Measurements from ENCODE around the gene PUS3.
A peak's percentile ranks its signal among the peaks of the same experiment; 100 is the strongest.
"Not testable (repeated sequence)": the region's sequence is repeated elsewhere in the genome, so short reads cannot be mapped to it uniquely, and the experiment has no call there.

The PUS3 gene

DNA sequence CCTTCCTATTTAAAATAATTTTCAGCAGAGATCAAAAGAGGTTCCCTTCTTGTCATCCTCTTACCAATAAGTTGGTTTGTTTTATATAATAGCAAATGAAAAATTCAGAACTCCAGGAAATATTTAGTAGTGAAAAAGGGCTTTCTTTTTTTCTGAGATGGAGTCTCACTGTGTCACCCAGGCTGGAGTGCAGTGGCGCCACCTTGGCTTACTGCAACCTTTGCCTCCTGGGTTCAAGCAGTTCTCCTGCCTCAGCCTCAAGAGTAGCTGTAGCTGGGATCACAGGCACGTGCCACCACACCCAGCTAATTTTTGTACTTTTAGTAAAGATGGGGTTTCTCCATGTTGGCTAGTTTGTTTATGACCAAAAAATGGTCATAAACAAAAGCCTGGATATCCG, 11.6 kb upstream of the PUS3 start:
- not testable (repeated sequence) for DNase-seq

DNA sequence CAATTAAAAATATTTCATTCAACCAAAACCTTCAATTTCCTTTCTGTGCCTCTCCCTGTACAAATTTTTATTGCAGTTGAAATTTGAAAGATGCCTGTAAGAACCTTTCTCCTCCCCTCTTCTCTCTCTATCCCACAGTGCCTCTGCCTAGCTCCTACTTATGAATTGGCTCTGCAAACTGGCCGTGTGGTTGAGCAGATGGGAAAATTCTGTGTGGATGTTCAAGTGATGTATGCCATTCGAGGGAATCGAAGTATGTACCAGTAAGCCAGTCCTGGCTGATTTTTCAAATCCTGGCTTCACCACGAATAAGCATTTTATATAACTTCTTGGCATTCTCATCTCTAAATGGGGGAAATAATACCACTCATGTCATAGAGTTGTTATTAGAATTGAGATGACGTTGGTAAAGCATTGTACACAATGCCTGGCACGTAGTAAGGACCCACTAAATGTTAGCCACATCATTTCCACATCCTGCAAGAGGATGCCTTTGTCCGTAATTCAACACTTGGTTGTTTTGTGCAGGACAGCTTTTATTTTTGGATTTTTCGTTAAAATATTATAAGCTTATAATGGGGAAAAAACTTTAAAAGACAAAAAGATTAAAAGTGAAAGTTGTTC, 7.3 kb upstream of the PUS3 start:
- no peak for DNase-seq

DNA sequence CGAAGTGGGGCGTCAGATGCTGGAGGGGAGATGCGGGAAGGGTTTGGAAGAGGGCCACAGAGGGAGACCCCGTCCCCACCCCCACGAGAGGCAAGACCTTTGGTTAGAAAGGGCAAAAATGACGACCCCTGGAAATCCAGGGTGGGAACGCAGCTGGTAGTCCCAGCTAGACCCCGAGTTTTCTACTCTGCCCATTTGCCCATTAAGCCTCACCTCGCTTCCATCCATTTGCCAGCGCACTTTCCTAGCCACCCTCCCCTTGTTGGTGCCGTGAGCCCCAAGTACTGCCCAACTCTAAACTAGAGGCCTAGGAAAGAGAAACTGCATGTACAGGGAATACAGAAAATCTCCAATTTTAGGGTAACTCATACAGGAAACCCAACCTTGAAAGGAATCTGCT, 1.7 kb upstream of the PUS3 start:
- DNase-seq = no peak

DNA sequence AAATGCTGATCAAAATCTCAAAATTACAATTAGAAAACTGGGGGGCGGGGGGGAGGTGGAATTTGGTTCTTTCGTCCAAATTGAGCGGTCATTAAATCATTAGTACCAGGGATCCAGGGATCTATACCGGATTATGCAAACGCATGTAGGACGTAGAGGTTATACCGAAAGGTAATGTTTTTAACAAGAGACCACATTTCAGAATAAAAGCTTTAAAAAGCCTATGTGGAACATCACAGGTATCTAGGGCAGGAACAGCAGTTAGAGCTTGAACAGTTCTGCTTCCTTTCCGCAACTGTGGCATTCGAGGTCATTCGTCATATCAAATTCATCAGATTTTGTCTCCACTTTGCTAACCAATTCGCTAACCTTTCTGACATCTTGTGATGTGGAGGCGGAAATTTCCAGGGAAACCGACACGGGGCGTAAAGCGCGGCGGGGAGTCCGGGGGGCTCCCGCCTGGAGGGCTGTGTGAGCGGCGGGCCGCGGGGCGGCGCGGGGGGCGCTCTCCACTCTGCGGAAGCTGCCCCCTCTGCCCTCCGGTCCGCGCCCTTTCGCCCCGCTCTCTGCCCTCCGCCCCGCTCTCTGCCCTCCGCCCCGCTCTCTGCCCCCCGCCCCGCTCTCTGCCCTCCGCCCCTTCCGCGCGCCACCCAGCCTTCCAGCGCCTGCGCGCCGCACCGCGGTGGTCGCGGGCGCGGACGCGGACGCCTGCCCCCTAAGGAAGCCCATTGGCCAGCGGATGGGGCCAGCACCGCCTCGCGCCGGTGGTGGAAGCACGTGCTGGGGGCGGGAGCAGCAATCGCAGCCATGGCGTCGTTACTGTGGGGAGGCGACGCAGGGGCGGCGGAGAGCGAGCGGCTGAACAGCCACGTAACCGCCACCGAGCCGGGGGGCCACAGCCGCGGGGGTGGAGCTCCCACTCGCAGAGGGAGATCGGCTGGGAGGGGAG, 979 bp upstream of the PUS3 start, which contains the start of gene DDX25:
TSS of gene DDX25 (plus strand) at position 798 of the 949 bp plus-strand sequence. CDS start at position 808, 10 bp downstream.
- DNase-seq = no peak

DNA sequence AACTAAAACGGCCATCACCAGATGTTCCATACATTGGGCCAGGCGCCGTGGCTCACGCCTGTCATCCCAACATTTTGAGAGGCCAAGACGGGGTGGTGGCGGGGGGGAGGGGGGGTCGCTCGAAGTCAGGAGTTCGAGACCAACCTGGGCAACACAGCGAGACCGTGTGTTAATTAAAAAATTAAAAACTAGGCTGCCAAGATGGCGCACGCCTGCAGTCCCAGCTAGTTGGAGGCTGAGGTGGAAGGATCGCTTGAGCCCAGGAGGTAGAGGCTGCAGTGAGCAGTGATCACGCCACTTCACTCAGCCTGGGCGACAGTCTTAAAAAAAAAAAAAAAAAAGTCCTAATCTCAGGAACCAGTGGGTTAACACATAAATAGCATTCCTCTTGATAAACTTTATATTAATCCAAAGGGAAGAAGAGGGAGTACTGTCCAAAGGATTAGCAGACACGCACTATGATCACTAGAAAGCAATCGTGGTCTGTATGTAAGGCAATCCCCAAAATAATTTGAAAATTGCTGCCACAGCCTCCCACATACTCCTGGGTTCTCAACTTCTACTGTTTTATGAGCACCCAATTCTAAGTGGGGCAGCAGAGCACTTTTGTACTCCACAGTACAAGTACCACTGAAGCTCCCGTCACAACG, 604 bp downstream of the PUS3 start:
- DNase-seq = no peak

DNA sequence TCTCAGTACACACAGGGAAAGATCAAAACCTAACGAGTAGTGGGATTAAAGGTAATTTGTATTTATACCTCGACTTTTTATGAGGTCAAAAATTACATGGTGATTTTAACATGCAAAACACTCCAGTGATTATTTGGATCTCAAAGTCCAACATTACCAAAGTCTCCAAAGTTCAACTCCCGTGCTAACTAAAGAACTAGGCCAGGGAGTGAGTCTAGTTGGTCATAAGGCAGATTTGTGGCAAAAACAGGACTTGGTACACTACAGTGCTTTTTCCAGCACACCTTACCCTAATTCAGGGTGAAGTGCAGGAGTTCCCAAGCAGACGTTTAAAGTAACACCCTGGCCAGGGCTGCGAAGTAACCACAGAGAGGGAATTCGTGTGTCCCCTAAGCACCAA, 1.1 kb downstream of the PUS3 start:
- DNase-seq = no peak

DNA sequence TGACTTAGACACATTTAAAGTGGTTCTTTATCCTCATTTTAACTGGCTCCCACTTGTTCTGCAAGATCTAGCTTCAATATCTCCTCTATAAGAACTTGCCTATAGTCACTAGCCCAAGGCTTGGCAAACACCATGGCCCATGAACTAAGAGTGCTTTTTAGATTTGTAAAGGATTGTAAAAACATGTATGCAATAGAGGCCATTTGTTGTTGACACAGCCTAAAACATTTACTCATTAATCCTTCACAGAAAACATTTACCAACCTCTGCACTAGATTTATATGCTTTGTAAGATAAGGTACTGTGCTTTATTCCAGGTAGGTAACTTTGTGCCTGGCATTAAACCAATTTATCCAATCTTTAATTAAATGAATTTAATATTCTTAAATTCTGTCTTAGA, 10.0 kb downstream of the PUS3 start:
- DNase-seq = no peak

DNA sequence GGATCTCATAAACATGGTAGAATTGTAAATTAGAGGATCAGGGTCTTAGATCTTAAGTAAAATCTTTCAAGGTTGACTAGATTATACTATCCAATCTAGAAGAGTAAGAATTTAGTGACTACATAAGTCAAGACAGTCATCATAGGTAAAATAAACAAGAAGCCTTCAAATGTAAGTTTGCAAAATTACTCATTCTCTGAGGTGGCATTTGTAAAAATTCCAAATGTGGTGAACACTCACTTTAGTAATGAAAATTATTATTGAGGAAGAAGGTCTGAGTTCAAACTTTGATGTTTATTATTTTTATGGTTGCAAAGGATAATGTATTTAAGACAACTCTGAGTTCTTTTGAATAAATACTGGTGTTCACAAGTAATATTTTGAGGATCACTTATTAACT, 10.9 kb downstream of the PUS3 start:
- DNase-seq = no peak

DNA sequence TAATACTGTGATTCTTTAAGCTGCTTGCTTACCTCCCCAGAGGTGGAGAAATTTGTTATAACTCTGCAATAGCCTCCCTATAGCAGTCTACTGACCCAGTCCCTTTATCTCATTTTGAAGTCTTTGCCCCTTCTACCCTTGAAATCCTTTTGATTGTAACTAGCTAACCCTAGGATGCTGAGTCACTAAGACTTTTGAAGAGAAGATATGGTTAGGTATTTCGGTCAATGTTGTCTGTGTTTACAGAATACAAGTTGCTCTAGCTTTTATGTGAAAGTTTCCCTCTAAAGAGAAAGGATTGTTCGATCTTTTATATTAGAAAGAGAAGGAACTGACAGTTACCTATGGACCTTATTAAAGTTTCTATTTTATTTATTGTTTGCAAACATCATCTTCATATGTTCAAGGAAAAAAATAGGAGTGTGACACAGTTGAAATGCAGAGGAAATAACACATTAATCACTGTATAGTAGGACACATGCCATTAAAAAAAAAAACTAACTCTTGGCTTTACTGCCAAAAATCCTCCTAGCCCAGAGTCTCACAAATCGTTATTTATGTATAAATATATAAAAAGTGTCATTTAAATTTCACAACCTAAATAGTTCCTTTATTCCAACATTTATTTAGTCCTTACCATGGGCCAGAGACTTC, 12.4 kb downstream of the PUS3 start:
- no peak for DNase-seq

DNA sequence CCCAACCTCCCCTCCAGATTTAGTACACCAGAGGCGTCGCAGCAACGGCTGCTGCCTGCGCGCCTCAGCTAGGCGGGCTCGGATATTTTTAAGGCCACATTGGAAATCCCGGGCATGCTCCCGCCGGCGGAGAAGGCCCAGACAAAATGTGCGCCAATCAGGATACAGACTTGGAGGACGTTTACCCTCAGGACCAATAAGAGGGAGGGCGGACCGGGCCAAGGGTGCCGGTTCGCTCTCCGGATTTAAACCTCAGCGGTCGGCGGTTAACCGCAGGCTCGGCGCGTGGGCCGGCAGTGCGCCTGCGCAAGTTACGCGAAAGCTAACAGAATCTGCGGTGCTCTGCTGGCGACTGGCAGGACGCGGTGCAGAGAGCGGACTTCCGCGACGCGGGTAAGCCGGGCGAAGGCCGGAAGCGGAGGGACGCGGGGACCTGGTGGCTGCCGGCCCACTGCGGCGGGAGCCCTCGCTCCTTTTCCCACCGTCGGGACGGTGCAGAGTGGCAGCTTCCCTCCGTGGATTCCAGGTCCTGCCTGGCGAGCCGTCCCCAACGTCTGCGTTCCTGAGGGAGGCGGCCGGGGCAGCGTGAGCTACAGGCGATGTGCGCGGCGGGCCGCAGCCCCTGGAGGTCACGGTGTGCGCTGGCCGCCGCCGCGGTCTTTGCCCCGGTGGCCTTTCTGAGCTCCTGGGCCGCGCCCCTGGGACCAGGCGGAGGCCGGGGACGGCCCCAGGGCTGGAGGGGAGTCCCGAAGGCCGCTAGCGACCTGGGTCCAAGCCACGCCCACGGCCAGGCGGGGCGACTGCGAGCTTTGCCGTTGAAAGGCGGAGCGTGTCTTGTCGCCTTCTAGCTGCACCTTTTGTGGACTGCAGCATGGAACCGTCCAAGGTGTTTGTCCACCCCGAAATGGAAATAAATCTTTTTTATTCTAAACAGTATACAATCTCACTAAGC, 15.4 kb downstream of the PUS3 start, which contains the start of gene HYLS1:
TSS of gene HYLS1 (plus strand) at position 296 of the 952 bp plus-strand sequence. CDS start 11,701 bp downstream, outside the sequence.
- peak; percentile 45 for DNase-seq

DNA sequence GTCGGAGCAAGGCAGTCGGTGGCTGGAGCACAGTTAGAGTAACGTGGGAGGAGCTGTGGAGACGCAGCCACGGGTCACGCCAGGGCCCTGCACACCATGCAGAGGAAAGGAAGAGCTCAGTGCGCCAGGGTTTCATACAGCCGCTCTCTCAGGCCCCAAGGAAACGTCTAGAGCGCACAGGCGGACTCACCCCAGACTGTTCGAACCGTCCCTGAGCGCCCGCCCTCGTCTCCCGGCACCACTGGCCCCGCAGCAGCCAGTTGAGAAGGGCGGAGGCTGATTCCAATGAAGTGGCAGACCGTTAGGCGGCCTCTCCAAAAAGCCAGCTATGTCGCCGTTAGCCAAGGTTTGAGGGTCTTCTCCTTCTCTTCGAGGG, 16.0 kb downstream of the PUS3 start:
- no peak for DNase-seq

DNA sequence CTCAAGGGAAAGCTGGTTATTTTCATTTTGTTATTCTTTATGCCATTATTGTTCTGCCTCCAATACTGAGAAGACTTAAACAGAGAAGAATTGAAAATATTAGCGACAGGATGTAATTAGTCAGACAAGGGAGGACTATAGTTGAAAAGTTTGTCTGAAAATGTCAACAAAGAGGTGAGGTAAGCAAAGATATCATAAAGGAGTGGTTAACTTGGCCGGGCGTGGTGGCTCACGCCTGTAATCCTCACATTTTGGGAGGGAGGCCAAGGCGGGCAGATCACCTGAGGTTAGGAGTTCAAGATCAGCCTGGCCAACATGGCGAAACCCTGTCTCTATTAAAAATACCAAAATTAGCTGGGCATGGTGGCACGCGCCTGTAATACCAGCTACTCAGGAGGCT, 19.6 kb downstream of the PUS3 start:
- no peak for DNase-seq

DNA sequence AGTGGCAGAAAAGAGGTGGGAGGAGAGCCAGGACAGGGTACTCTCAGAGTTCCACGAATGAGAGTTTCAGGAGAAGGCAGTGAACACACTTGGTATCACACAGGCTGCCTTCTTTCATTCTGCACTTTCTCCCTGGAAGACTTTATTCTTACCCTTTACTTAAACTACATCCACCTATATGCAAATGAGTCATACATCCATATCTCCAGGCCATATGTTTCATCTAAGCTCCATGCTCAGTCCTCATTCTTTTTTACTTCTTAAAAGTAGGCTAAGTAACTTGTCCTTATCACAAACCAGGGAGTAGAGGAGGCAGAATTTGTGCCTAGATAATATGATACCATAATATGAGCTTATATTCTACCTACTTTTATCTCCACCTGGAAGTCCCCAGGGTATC, 21.7 kb downstream of the PUS3 start:
- DNase-seq = no peak

DNA sequence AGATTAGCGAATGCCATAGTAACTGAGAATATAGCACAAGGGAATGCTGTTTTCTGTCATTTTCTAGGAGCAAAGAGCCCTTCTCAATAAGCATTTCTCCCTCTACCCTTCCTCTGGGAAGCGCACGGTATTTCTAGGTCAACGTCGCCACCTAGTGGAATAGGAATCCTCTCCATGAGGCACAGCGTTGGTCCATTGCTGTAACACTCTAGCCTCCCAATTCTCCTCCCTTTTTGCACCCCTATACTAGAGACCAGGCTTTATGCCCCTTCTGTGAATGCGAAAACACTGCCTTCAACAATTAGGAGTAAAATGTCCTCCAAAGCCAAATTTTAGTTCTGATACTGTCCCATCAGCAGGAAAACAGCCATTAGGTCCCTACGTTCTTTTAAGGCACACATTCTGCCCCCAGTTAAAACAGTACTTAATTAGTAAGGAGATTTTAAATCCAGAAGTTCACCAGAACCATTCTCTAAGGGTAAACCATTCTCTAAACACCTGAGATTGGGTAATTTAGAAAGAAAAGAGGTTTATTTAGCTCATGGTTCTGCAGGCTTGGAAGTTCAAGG, 28.4 kb downstream of the PUS3 start:
- peak; percentile 1 for DNase-seq

DNA sequence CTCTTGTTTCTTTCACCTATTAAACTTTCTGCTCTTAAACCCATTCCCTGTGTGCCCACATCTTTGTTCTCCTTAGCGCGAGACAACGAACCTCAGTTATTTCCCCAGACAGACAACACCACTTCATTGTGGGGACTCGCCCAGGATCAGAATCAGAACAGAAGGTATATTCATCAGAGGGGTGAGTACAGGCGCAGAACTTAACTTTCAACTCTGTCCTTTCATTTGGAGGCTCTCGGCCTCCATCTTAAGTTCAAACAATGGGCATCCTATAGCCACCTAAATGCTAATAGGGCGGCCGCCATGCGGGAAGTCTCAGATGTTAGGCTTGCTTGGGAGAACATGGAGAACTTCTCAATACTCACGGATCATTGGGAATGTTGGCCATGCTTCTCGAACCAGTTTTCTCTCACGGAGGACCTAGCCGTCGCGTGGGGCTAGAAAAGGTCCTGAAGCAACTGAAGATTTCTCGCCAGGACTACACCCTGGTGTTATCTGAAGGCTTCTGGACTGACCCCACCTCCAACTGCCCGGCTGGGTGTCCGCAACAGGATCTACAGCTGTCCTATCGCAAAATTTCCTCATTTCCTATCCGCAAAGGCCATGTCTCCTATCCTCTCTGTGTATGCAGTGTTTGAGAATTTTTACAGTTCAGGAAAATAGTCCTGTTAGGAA, 29.0 kb downstream of the PUS3 start:
- DNase-seq = no peak

DNA sequence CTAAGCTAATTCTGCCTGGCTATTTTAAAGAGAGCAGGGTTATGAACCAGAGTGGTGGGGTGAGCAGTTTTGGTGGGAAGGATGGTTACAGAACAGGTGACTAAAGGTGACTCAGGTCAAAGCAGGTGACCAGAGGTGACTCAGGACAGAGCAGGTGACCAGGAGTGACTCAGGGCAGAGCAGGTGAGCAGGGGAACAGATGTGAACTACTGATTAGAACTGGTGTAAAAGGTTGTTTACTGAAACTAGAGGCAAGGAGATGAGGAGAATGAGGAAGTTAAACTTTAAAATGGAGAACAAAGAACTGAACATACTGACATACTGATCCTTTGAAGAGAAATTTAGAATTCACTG, 30.9 kb downstream of the PUS3 start:
- DNase-seq = no peak

DNA sequence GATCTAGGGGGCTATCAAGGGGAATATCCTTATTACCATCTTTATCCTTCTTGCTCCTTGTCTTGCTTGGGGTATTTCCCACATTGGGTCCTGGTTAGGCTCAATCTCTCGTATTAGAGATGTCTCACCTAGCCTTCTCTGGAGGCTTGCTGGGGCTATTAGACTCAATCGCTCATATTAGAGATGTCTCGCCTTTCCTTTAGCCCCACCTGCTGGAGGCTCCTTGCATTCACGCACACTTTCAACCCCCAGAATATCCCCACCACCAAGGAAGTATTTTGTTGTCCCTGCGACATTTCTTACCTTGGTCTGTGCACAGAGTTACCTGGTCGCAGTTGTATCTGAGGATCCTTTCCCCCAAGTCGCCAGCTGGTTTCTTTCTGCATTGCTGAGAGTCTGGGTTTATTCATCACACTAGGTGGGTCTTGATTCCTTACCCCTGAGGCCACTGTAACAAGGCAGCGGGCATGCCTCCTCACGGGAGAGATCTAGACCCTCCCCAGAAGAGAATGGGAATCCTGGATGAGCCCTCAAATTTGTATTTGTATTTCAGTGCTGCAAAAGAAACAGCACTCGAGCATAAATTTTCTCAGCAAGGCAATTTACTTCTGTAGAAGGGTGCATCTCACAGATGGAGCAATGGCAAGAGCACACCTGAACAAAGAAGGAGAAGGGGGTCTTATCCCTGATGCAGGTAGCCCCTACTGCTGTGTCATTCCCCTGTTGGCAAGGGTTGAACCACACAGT, 31.4 kb downstream of the PUS3 start:
- DNase-seq = no peak

DNA sequence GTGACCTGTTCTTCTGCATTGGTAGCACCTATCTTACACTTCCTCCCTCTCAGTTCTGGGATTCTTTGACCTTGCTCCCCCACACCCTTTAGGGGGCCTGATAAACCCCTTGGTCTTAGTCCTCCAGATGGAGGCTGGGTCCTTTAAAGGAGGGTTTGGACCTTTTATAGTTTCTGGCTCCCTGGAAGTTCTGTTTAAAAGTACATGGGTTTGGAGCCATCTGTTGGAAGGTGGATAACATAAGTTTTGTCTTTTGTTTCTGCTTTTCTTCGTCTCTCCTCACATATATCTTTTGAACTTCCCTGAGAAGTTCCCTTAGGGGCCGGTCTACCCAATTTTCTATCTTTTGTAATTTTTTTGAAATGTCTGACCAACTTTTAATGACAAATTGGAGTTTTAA, 33.5 kb downstream of the PUS3 start:
- no peak for DNase-seq

DNA sequence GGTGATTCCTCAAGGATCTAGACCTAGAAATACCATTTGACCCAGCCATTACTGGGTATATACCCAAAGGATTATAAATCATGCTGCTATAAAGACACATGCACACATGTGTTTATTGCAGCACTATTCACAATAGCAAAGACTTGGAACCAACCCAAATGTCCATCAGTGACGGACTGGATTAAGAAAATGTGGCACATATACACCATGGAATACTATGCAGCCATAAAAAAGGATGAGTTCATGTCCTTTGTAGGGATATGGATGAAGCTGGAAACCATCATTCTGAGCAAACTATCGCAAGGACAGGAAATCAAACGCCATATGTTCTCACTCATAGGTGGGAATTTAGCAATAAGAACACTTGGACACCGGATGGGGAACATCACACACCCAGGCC, 37.7 kb downstream of the PUS3 start:
- DNase-seq = not testable (repeated sequence)

DNA sequence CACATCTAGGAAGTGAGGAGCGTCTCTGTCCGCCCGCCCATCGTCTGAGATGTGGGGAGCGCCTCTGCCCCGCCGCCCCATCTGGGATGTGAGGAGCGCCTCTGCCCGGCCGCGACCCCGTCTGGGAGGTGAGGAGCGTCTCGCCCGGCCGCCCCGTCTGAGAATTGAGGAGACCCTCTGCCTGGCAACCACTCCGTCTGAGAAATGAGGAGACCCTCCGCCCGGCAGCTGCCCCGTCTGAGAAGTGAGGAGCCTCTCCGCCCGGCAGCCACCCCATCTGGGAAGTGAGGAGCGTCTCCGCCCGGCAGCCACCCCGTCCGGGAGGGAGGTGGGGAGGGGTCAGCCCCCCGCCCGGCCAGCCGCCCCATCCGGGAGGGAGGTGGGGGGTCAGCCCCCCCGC, 40.2 kb downstream of the PUS3 start:
- not testable (repeated sequence) for DNase-seq

Measured in NCI-H2107 (cell line).